Measurements from ENCODE around the gene ROR2. TPM values are rescaled to one million over a fixed set of nuclear protein-coding genes. Genes with fewer than 3 reads are reported as not detected.

ROR2 gene
- total RNA-seq, 4 donors from 2014 or later = 4.2 to 23.2 (median 11.2) TPM

GRCh38 chr9:91963711-91964240 is 13.7 kb upstream of the ROR2 start:
- in situ Hi-C loops (cut with MboI; ENCODE audit: low pct_ligation_motif_present in 1 of 4, low pct_unique_long_range_greater_than_20kb in 1 of 4, low sequenced_read_pairs in 3 of 4) (no loop called here), intact Hi-C loops (cut with DNase I; ENCODE audit: low total_unique reads) (no loop called here)
- H3K27me3 ChIP-seq = no peaks in the 10 kb centered on the region
- 72% methylated on average over 2 of the region's 2 CpGs; no CpG with 5 or more reads in 1 of the 2 donors for WGBS, 2 donors (ENCODE audit: low coverage in 1 of 2)
- H3K9me3 ChIP-seq = no peaks in the 10 kb centered on the region
- H3K4me1 ChIP-seq = no peaks in the 10 kb centered on the region
- no peaks in the 10 kb centered on the region for H3K36me3 ChIP-seq
- TF ChIP-seq POLR2A (IDR thresholded peaks at IDR 0.05) (no peak), POLR2AphosphoS5 (IDR thresholded peaks at IDR 0.05) (no peak), EP300 (IDR thresholded peaks at IDR 0.05; ENCODE audit: low read depth) (no peak)
- TF ChIP-seq, protein P1, sequence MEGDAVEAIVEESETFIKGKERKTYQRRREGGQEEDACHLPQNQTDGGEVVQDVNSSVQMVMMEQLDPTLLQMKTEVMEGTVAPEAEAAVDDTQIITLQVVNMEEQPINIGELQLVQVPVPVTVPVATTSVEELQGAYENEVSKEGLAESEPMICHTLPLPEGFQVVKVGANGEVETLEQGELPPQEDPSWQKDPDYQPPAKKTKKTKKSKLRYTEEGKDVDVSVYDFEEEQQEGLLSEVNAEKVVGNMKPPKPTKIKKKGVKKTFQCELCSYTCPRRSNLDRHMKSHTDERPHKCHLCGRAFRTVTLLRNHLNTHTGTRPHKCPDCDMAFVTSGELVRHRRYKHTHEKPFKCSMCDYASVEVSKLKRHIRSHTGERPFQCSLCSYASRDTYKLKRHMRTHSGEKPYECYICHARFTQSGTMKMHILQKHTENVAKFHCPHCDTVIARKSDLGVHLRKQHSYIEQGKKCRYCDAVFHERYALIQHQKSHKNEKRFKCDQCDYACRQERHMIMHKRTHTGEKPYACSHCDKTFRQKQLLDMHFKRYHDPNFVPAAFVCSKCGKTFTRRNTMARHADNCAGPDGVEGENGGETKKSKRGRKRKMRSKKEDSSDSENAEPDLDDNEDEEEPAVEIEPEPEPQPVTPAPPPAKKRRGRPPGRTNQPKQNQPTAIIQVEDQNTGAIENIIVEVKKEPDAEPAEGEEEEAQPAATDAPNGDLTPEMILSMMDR (IDR thresholded peaks at IDR 0.05) = no peak
- DNase-seq = no peak
- H3K27ac ChIP-seq = no peak overlapping the region
- H3K4me3 ChIP-seq = no peak overlapping the region

DNA sequence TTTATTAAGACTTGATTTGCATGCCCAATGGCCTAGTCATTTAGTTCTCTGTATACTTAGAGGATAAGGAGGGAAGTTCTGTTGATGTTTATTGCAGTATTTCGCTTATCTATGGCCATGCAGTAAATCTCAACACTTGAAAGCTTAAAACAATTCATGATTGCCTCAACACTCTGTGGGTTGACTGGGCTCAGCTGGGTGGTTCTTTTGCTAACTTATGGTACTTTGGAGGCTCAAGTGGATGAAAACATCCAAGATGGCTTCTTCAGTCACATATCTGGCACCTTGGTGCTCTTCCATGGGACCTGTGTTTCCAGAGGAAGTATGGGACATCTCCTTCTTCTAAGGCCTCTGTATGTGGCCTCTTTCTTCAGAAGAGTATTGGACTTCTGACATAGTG is 10.3 kb upstream of the ROR2 start:
- Histone ChIP-seq H3K27me3 (no peaks in the 10 kb centered on the region), H3K4me1 (no peaks in the 10 kb centered on the region), H3K27ac (no peak overlapping the region), H3K36me3 (no peaks in the 10 kb centered on the region), H3K4me3 (no peak overlapping the region), H3K9me3 (no peaks in the 10 kb centered on the region)
- in situ Hi-C loops (cut with MboI; ENCODE audit: low pct_ligation_motif_present in 1 of 4, low pct_unique_long_range_greater_than_20kb in 1 of 4, low sequenced_read_pairs in 3 of 4) (no loop called here), intact Hi-C loops (cut with DNase I; ENCODE audit: low total_unique reads) (no loop called here)
- 79 to 100% methylated on average over 1 of the region's 1 CpG for WGBS, 2 donors (ENCODE audit: low coverage in 1 of 2)
- TF ChIP-seq POLR2A (IDR thresholded peaks at IDR 0.05) (no peak), EP300 (IDR thresholded peaks at IDR 0.05; ENCODE audit: low read depth) (no peak), POLR2AphosphoS5 (IDR thresholded peaks at IDR 0.05) (no peak)
- TF ChIP-seq, protein P1 (IDR thresholded peaks at IDR 0.05) = no peak
- DNase-seq = no peak

DNA sequence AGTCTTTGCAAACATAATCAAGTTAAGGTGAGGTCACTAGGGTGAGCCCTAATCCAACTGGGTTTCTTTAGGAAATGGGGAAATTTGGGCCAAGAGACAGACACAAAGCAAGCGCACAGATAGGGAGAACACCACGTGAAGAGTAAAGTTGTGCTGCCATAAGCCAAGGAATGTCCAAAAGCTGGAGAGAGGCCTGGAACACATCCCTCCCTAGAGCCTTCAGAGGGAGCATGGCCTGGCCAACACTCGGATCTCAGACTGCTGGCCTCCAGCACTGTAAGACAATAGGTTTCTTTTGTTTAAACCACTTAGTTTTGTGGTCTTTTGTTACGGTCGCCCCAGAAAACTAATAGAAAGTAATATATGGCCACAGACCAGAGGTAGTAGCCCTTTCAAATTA is 8.1 kb upstream of the ROR2 start:
- DNase-seq = no peak
- intact Hi-C loops (cut with DNase I; ENCODE audit: low total_unique reads) = no loop called here
- in situ Hi-C loops (cut with MboI; ENCODE audit: low pct_ligation_motif_present in 1 of 4, low pct_unique_long_range_greater_than_20kb in 1 of 4, low sequenced_read_pairs in 3 of 4) = loop anchor here in 1 of 4 donors (10.0 kb wide), 1 partner anchor 183 kb away; no protein-coding TSS in a partner anchor
- H3K36me3 ChIP-seq = no peaks in the 10 kb centered on the region
- 64 to 78% methylated on average over 5 of the region's 5 CpGs for WGBS, 2 donors (ENCODE audit: low coverage in 1 of 2)
- H3K9me3 ChIP-seq = no peaks in the 10 kb centered on the region
- H3K4me1 ChIP-seq = peaks cover 0 to 7% (median 0%) of the 10 kb centered on the region in 4 donors
- TF ChIP-seq POLR2AphosphoS5 (IDR thresholded peaks at IDR 0.05) (no peak), EP300 (IDR thresholded peaks at IDR 0.05; ENCODE audit: low read depth) (no peak), POLR2A (IDR thresholded peaks at IDR 0.05) (no peak)
- TF ChIP-seq, protein P1 (IDR thresholded peaks at IDR 0.05) = no peak
- peaks cover under 1% of the 10 kb centered on the region for H3K27me3 ChIP-seq
- no peak overlapping the region for H3K4me3 ChIP-seq
- no peak overlapping the region for H3K27ac ChIP-seq

DNA sequence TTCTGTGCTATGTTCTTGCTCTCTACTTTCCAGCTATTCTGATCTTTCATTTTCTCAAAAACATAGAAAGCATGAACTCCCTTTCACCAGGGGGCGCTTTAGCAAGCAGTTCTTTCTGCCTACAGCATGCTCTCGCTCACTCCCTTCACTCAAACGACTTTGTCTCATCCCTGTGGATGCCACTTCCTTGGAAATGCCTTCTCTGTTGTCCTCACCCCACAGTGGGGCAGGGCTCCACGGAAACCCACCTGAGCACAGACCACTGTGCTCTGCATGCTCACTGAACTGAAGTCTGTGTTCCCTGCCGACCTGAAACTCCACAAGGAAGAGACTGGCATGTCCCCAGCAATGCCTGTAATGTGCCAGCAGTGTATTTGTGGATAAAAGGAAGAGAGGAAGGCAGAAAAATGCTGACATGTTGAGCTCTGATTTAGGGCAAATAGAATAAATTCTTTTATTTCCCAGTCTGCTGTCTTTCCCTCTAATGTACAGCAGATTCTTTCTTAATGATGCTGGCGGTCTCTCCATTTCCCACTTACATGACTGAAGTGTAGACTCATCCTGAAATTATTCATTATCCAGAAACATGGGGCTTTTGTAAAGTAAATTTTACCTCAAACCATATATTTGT is 4.9 kb upstream of the ROR2 start:
- Histone ChIP-seq H3K27ac (no peak overlapping the region), H3K4me3 (no peak overlapping the region), H3K27me3 (peaks cover 20% of the 10 kb centered on the region)

More for the DNA sequence above, 4.9 kb upstream of the ROR2 start:
- peaks cover 3 to 13% (median 6%) of the 10 kb centered on the region in 4 donors for H3K4me1 ChIP-seq
- no peaks in the 10 kb centered on the region for H3K9me3 ChIP-seq
- TF ChIP-seq POLR2A (IDR thresholded peaks at IDR 0.05) (no peak), POLR2AphosphoS5 (IDR thresholded peaks at IDR 0.05) (no peak), EP300 (IDR thresholded peaks at IDR 0.05; ENCODE audit: low read depth) (no peak)
- TF ChIP-seq, protein P1 (IDR thresholded peaks at IDR 0.05) = peak; percentile 52 to 62 (median 57)
- intact Hi-C loops (cut with DNase I; ENCODE audit: low total_unique reads) = loop anchor here (5.0 kb wide), 2 partner anchors 82 to 188 kb away; no protein-coding TSS in a partner anchor
- peak; percentile 69 for DNase-seq
- WGBS, 2 donors (ENCODE audit: low coverage in 1 of 2) = 22 to 25% methylated on average over 4 to 6 of the region's 6 CpGs
- in situ Hi-C loops (cut with MboI; ENCODE audit: low pct_ligation_motif_present in 1 of 4, low pct_unique_long_range_greater_than_20kb in 1 of 4, low sequenced_read_pairs in 3 of 4) = loop anchor here in 1 of 4 donors (10.0 kb wide), 1 partner anchor 180 kb away; no protein-coding TSS in a partner anchor
- H3K36me3 ChIP-seq = no peaks in the 10 kb centered on the region
